AG04449 (cell line): ENCODE measurements around the gene NEK2.

Experiments used
- CTCF ChIA-PET: fragments of 350-600 bp; formaldehyde crosslinking; extraction: SDS; loops from one replicate; lab custom pipeline; 2021; ENCODE audit warnings: antibody characterized with exemption; lab: Yijun Ruan, JAX
- POLR2A ChIA-PET: fragments of 400-600, 350-600 bp; formaldehyde crosslinking; extraction: SDS; loops from one replicate; lab custom pipeline; 2020; ENCODE audit warnings: antibody characterized with exemption, inconsistent platforms; lab: Yijun Ruan, JAX
- DNase-seq: peaks from one replicate; pipeline ENCODE4 v3.0.0-alpha.2; 2010; ENCODE audit warnings: low read depth, low spot score
- H3K4me3 ChIP-seq: 2 replicates; pipeline ENCODE4 v1.5.1; 2011; ENCODE audit warnings: low read depth, mild to moderate bottlenecking, control low read depth, low read length
- CTCF ChIP-seq: IDR thresholded peaks from one replicate; pipeline ENCODE4 v1.5.1; 2011; ENCODE audit warnings: mild to moderate bottlenecking, moderate library complexity, low read length, control low read depth, inconsistent platforms; ENCODE audit not compliant: insufficient read depth; ENCODE audit errors: missing control alignments

Gene NEK2

GRCh38 chr1:211634931-211635330 lies 40.5 kb downstream of the NEK2 start:
- POLR2A ChIA-PET, result no interaction called here
- no peak for TF ChIP-seq CTCF
- no peak for DNase-seq
- H3K4me3 ChIP-seq, result no peak overlapping the region
- CTCF ChIA-PET, result interaction anchor here (0.9 to 2.8 kb wide), 6 partner anchors 17 to 365 kb away, joined by 3 to 16 read pairs (median 3); no protein-coding TSS in a partner anchor

- ChIA-PET CTCF (interaction anchor here (0.9 to 3.8 kb wide), 8 partner anchors 8 to 365 kb away, joined by 3 to 16 read pairs (median 4); partner anchors contain the start of gene SLC30A1), POLR2A (no interaction called here)
- no peak for DNase-seq
- no peak for TF ChIP-seq CTCF
- no peak overlapping the region for H3K4me3 ChIP-seq
These were observed 41.0 kb downstream of the NEK2 start for GRCh38 chr1:211634461-211634860.

GRCh38 chr1:211633524-211633846 lies 41.9 kb downstream of the NEK2 start:
- no peak overlapping the region for H3K4me3 ChIP-seq
- ChIA-PET POLR2A (interaction anchor here (0.9 to 2.0 kb wide), 2 partner anchors 20 to 375 kb away, joined by 3 to 7 read pairs; no protein-coding TSS in a partner anchor), CTCF (interaction anchor here (1.2 to 3.8 kb wide), 11 partner anchors 9 to 364 kb away, joined by 3 to 16 read pairs (median 5); partner anchors contain the start of gene SLC30A1)
- TF ChIP-seq CTCF, result no peak
- no peak for DNase-seq

GRCh38 chr1:211632808-211633523 lies 42.5 kb downstream of the NEK2 start:
- ChIA-PET POLR2A (interaction anchor here (0.9 to 2.0 kb wide), 2 partner anchors 20 to 374 kb away, joined by 3 to 7 read pairs; no protein-coding TSS in a partner anchor), CTCF (interaction anchor here (0.5 to 3.8 kb wide), 13 partner anchors 8 to 363 kb away, joined by 3 to 16 read pairs (median 4); partner anchors contain the start of gene SLC30A1)
- DNase-seq, result peak; percentile 61
- H3K4me3 ChIP-seq, result no peak overlapping the region
- no peak for TF ChIP-seq CTCF

- TF ChIP-seq CTCF, result no peak
- no peak for DNase-seq
- ChIA-PET CTCF (interaction anchor here (0.5 to 3.8 kb wide), 10 partner anchors 7 to 119 kb away, joined by 3 to 16 read pairs (median 5); partner anchors contain the start of gene SLC30A1), POLR2A (interaction anchor here (2.0 kb wide), 1 partner anchor 19 kb away, joined by 7 read pairs; no protein-coding TSS in a partner anchor)
- H3K4me3 ChIP-seq, result no peak overlapping the region
These were observed 43.2 kb downstream of the NEK2 start for GRCh38 chr1:211632117-211632807.
